Caco-2 (cell line): ENCODE data around the gene MAP3K21. TPM values are rescaled to one million over a fixed set of nuclear protein-coding genes. Genes with fewer than 3 reads are reported as not detected.

Experiments
- BruUV-seq: library from RNA; stranded (reverse); fragments of 400-500 nt; replicated peaks from 2 replicates; lab custom pipeline; 2021; lab: Mats Ljungman, UMichigan
- CTCF ChIA-PET: fragments of 300-600 bp; sonication (Branson Sonifier 250); formaldehyde crosslinking; loops from one replicate; lab custom pipeline; 2022; ENCODE audit warnings: antibody characterized with exemption; lab: Charles Lee
- POLR2A ChIA-PET: fragments of 300-600 bp; sonication (Branson Sonifier 250); formaldehyde crosslinking; loops from one replicate; lab custom pipeline; 2022; ENCODE audit warnings: antibody characterized with exemption; lab: Charles Lee
- DNase-seq, 2 experiments: peaks; one replicate each; pipeline versions ENCODE4 v3.0.0 to v3.0.0-alpha.2; 2020 to 2022
- H3K27me3 ChIP-seq: replicated peaks from 2 replicates; pipeline ENCODE4 v1.6.0; 2011; ENCODE audit warnings: low read length; ENCODE audit not compliant: control insufficient read depth, insufficient read depth
- H3K36me3 ChIP-seq: 2 replicates; pipeline ENCODE4 v1.5.1; 2011; ENCODE audit warnings: low read length; ENCODE audit not compliant: control insufficient read depth, insufficient read depth
- H3K4me1 ChIP-seq: fragments of 250-450 bp; sonication (Bioruptor Pico); 2 replicates; pipeline ENCODE4 v1.5.1; 2020; ENCODE audit warnings: mild to moderate bottlenecking
- H3K4me3 ChIP-seq: 2 replicates; pipeline ENCODE4 v1.5.1; 2011; ENCODE audit warnings: low read depth, mild to moderate bottlenecking, control low read depth, low read length
- H3K9me3 ChIP-seq: fragments of 250-450 bp; sonication (Bioruptor Pico); 2 replicates; pipeline ENCODE4 v1.5.1; 2020; ENCODE audit warnings: mild to moderate bottlenecking, moderate library complexity
- H3K27ac Mint-ChIP-seq: one replicate; pipeline ENCODE4 v1.8.0; 2022; ENCODE audit warnings: mixed read lengths; ENCODE audit not compliant: unreplicated experiment
- H3K27me3 Mint-ChIP-seq: one replicate; pipeline ENCODE4 v1.8.0; 2022; ENCODE audit warnings: mixed read lengths; ENCODE audit not compliant: insufficient read depth, unreplicated experiment
- H3K36me3 Mint-ChIP-seq: one replicate; pipeline ENCODE4 v1.8.0; 2022; ENCODE audit warnings: mild to moderate bottlenecking, mixed read lengths; ENCODE audit not compliant: insufficient read depth, unreplicated experiment
- H3K4me1 Mint-ChIP-seq: one replicate; pipeline ENCODE4 v1.8.0; 2022; ENCODE audit warnings: low read depth, mixed read lengths; ENCODE audit not compliant: unreplicated experiment
- H3K4me3 Mint-ChIP-seq: one replicate; pipeline ENCODE4 v1.8.0; 2022; ENCODE audit warnings: mild to moderate bottlenecking, moderate library complexity, mixed read lengths; ENCODE audit not compliant: unreplicated experiment
- H3K9me3 Mint-ChIP-seq: one replicate; pipeline ENCODE4 v1.8.0; 2022; ENCODE audit warnings: mixed read lengths; ENCODE audit not compliant: unreplicated experiment
- CTCF ChIP-seq, 2 experiments: fragments of 200-600 bp in 1 of 2; IDR thresholded peaks; 1 replicate in 1 of 2; 2 replicates in 1 of 2; pipeline versions ENCODE4 v1.5.1 to v1.8.0; 2011 to 2022; ENCODE audit warnings: antibody characterized with exemption in 1 of 2, control low read depth in 1 of 2, inconsistent platforms in 1 of 2, low read depth in 1 of 2, low read length in 1 of 2, mild to moderate bottlenecking in 1 of 2, moderate library complexity in 1 of 2; ENCODE audit not compliant: insufficient read depth in 1 of 2, severe bottlenecking in 1 of 2, unreplicated experiment in 1 of 2
- intact Hi-C: fragments of 100-400 bp; cut with micrococcal nuclease; formaldehyde crosslinking; loops from one replicate; pipeline ENCODE4 v1.10.0; 2022; ENCODE audit not compliant: unreplicated experiment
- total RNA-seq: library from RNA; stranded (reverse); gene quantifications from 2 replicates; pipeline ENCODE4 v1.2.3, GENCODE V29; 2022

MAP3K21 gene
- total RNA-seq, 1 experiment from 2014 or later = 10.4 TPM

GRCh38 chr1:233343262-233343661 lies 15.7 kb downstream of the MAP3K21 start:
- Mint-ChIP-seq H3K9me3 (no peaks in the 10 kb centered on the region), H3K4me1 (peaks cover 6% of the 10 kb centered on the region), H3K27ac (no peak overlapping the region), H3K36me3 (no peaks in the 10 kb centered on the region), H3K27me3 (peaks cover 2% of the 10 kb centered on the region), H3K4me3 (no peak overlapping the region)
- ChIA-PET CTCF (no interaction called here), POLR2A (no interaction called here)
- Histone ChIP-seq H3K27me3 (no peaks in the 10 kb centered on the region), H3K36me3 (no peaks in the 10 kb centered on the region), H3K4me1 (no peaks in the 10 kb centered on the region), H3K9me3 (no peaks in the 10 kb centered on the region), H3K4me3 (no peak overlapping the region)
- TF ChIP-seq CTCF (IDR thresholded peaks at IDR 0.05; ENCODE audit: insufficient read depth in 1 of 2, low read depth in 1 of 2, low read length in 1 of 2, severe bottlenecking in 1 of 2, unreplicated experiment in 1 of 2) = no peak
- no peak for DNase-seq
- intact Hi-C loops = no loop called here
- no TSS peak for BruUV-seq

GRCh38 chr1:233347338-233347737 lies 19.8 kb downstream of the MAP3K21 start:
- H3K4me3 Mint-ChIP-seq = no peak overlapping the region
- no peaks in the 10 kb centered on the region for H3K4me1 ChIP-seq
- no peaks in the 10 kb centered on the region for H3K9me3 Mint-ChIP-seq
- no peak for TF ChIP-seq CTCF (IDR thresholded peaks at IDR 0.05; ENCODE audit: insufficient read depth in 1 of 2, low read depth in 1 of 2, low read length in 1 of 2, severe bottlenecking in 1 of 2, unreplicated experiment in 1 of 2)
- H3K27me3 ChIP-seq = no peaks in the 10 kb centered on the region
- H3K4me3 ChIP-seq = no peak overlapping the region
- H3K36me3 Mint-ChIP-seq = no peaks in the 10 kb centered on the region
- no peaks in the 10 kb centered on the region for H3K4me1 Mint-ChIP-seq
- ChIA-PET CTCF (no interaction called here), POLR2A (no interaction called here)
- no peaks in the 10 kb centered on the region for H3K27me3 Mint-ChIP-seq
- no peak overlapping the region for H3K27ac Mint-ChIP-seq
- no TSS peak for BruUV-seq
- no peaks in the 10 kb centered on the region for H3K36me3 ChIP-seq
- intact Hi-C loops = no loop called here
- no peaks in the 10 kb centered on the region for H3K9me3 ChIP-seq
- DNase-seq = no peak

DNA sequence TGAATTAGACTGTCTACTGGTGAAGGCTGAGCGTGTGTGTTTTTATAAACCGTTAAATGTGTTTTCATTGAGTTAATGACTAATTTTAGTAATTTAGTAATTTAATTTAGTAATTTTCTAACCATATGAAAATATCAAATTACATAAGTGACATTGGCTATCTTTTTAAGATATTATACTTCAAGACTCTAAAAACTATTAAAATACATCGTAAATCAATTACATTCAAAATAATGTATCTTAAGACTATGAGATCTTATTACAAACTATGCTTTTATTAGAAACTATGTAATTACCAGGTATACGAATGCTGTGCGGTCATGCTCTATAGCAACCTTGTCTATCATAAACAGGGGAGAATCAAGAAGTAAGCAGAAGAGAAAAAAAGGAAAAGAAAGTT lies 21.6 kb downstream of the MAP3K21 start:
- no peak overlapping the region for H3K27ac Mint-ChIP-seq
- CTCF ChIA-PET = no interaction called here
- DNase-seq = no peak

More for the DNA sequence above, 21.6 kb downstream of the MAP3K21 start:
- TF ChIP-seq CTCF (IDR thresholded peaks at IDR 0.05; ENCODE audit: insufficient read depth in 1 of 2, low read depth in 1 of 2, low read length in 1 of 2, severe bottlenecking in 1 of 2, unreplicated experiment in 1 of 2) = no peak
- H3K27me3 ChIP-seq = no peaks in the 10 kb centered on the region
- no peaks in the 10 kb centered on the region for H3K9me3 ChIP-seq
- intact Hi-C loops = no loop called here
- Mint-ChIP-seq H3K4me1 (no peaks in the 10 kb centered on the region), H3K27me3 (no peaks in the 10 kb centered on the region), H3K4me3 (no peak overlapping the region), H3K9me3 (no peaks in the 10 kb centered on the region), H3K36me3 (no peaks in the 10 kb centered on the region)
- POLR2A ChIA-PET = no interaction called here
- no peaks in the 10 kb centered on the region for H3K4me1 ChIP-seq
- BruUV-seq = no TSS peak
- H3K36me3 ChIP-seq = no peaks in the 10 kb centered on the region
- no peak overlapping the region for H3K4me3 ChIP-seq
